Activated CD4-positive, CD25-positive, alpha-beta regulatory T cell (primary cell): ENCODE measurements around the gene EHD3.

Experiments used
- DNase-seq, 4 experiments: peaks; one replicate each; lab custom pipeline; 2025; lab: John Stamatoyannopoulos, UW

The EHD3 gene

GRCh38 chr2:31233741-31234682 is at the start of gene EHD3:
EHD3 (plus strand) TSS chr2:31234152; CDS start chr2:31234622, 470 bp downstream.
- peak; percentile 60 to 62 (median 60) for DNase-seq

GRCh38 chr2:31187166-31187565 is 46.8 kb upstream of the EHD3 start:
- DNase-seq, result no peak

GRCh38 chr2:31188131-31188530 is 45.8 kb upstream of the EHD3 start:
- no peak for DNase-seq

GRCh38 chr2:31189141-31189540 is 44.8 kb upstream of the EHD3 start:
- DNase-seq, result no peak

GRCh38 chr2:31190188-31190587 is 43.8 kb upstream of the EHD3 start:
- DNase-seq, result no peak

- no peak for DNase-seq
Observed at GRCh38 chr2:31191931-31192330, 42.0 kb upstream of the EHD3 start.

GRCh38 chr2:31192396-31192795 is 41.6 kb upstream of the EHD3 start:
- no peak for DNase-seq

GRCh38 chr2:31192851-31193392 is 41.0 kb upstream of the EHD3 start:
- no peak for DNase-seq

- no peak for DNase-seq
Observed at GRCh38 chr2:31193806-31194205, 40.1 kb upstream of the EHD3 start.

GRCh38 chr2:31196622-31197021 is 37.3 kb upstream of the EHD3 start:
- DNase-seq, result no peak

- DNase-seq, result no peak
Observed at GRCh38 chr2:31197166-31197565, 36.8 kb upstream of the EHD3 start.

- DNase-seq, result no peak
Observed at GRCh38 chr2:31197669-31198068, 36.3 kb upstream of the EHD3 start.

GRCh38 chr2:31199206-31199605 is 34.7 kb upstream of the EHD3 start:
- no peak for DNase-seq

GRCh38 chr2:31200972-31201371 is 33.0 kb upstream of the EHD3 start:
- DNase-seq, result no peak

GRCh38 chr2:31202041-31202440 is 31.9 kb upstream of the EHD3 start:
- no peak for DNase-seq

GRCh38 chr2:31202833-31203232 is 31.1 kb upstream of the EHD3 start:
- no peak for DNase-seq

- DNase-seq, result no peak
Observed at GRCh38 chr2:31203916-31204315, 30.0 kb upstream of the EHD3 start.

GRCh38 chr2:31204783-31205182 is 29.2 kb upstream of the EHD3 start:
- no peak for DNase-seq

- DNase-seq, result no peak
Observed at GRCh38 chr2:31205186-31205585, 28.8 kb upstream of the EHD3 start.

- no peak for DNase-seq
Observed at GRCh38 chr2:31205613-31206012, 28.3 kb upstream of the EHD3 start.

GRCh38 chr2:31207790-31208189 is 26.2 kb upstream of the EHD3 start:
- no peak for DNase-seq

GRCh38 chr2:31208240-31208639 is 25.7 kb upstream of the EHD3 start:
- no peak for DNase-seq
